HepG2 (cell line): ENCODE measurements around the gene LDB2. TPM values are rescaled to one million over a fixed set of nuclear protein-coding genes. Genes with fewer than 3 reads are reported as not detected.

Experiments
- ATAC-seq: fragments of 200-7000 bp; cut with Tn5 transposase; 3 replicates; pipeline ENCODE4 v1.9.1; 2020; ENCODE audit warnings: mild to moderate bottlenecking, moderate library complexity
- BruUV-seq: library from RNA; stranded (reverse); fragments of 400-500 nt; replicated peaks from 2 replicates; lab custom pipeline; 2021; lab: Mats Ljungman, UMichigan
- CTCF ChIA-PET: fragments of 300-600 bp; formaldehyde crosslinking; extraction: SDS; loops from one replicate; lab custom pipeline; 2021; ENCODE audit warnings: low total read pairs, inconsistent platforms, low intra/inter-chr PET ratio; lab: Yijun Ruan, JAX
- POLR2A ChIA-PET: fragments of 350-600 bp; sonication (Branson Sonifier 250); formaldehyde crosslinking; loops from one replicate; lab custom pipeline; 2020; ENCODE audit warnings: antibody characterized with exemption, inconsistent platforms; lab: Yijun Ruan, JAX
- DNase-seq: peaks from one replicate; pipeline ENCODE4 v3.0.0-alpha.2; 2015; ENCODE audit warnings: low spot score
- FAIRE-seq: peaks from 3 replicates; lab custom pipeline; 2011; peaks lifted over from hg19 to GRCh38; lab: Jason Lieb, UNC
- H2AFZ ChIP-seq: one replicate; pipeline ENCODE4 v1.6.1; 2011; ENCODE audit warnings: low read length, inconsistent platforms
- H3K27ac ChIP-seq: fragments of 300-600 bp; 3 replicates; pipeline ENCODE4 v1.8.0; 2011; ENCODE audit warnings: mixed run types, mild to moderate bottlenecking, mixed read lengths, low read length, inconsistent platforms; ENCODE audit not compliant: insufficient read depth; ENCODE audit errors: extremely low read length
- H3K27me3 ChIP-seq, 2 experiments: fragments of 200-600 bp in 1 of 2; 2 replicates in 1 of 2; 3 replicates in 1 of 2; pipeline versions ENCODE4 v1.6.0 to v1.8.0; 2011; ENCODE audit warnings: low read length in 2 of 2, mild to moderate bottlenecking in 2 of 2, moderate library complexity in 2 of 2, inconsistent platforms in 1 of 2; ENCODE audit not compliant: insufficient read depth in 2 of 2, control insufficient read depth in 1 of 2
- H3K36me3 ChIP-seq, 2 experiments: fragments of 200-600 bp in 1 of 2; replicated peaks in 1 of 2; 2 replicates in 1 of 2; 3 replicates in 1 of 2; pipeline versions ENCODE4 v1.5.1 to v1.8.0; 2011; ENCODE audit warnings: low read length in 2 of 2, inconsistent platforms in 1 of 2; ENCODE audit not compliant: insufficient read depth in 2 of 2, control insufficient read depth in 1 of 2
- H3K4me1 ChIP-seq: 2 replicates; pipeline ENCODE4 v1.5.1; 2012; ENCODE audit warnings: low read length, inconsistent platforms; ENCODE audit not compliant: insufficient read depth
- H3K4me2 ChIP-seq: 2 replicates; pipeline ENCODE4 v1.6.0; 2011; ENCODE audit warnings: low read depth, low read length, inconsistent platforms
- H3K4me3 ChIP-seq, 3 experiments: fragments of 200-600 bp in 1 of 3; sonication (generic), shearing (Covaris generic) in 1 of 3; replicated peaks in 1 of 3; 2 replicates each; pipeline ENCODE4 v1.5.1; 2011 to 2016; ENCODE audit warnings: low read length in 3 of 3, inconsistent platforms in 2 of 3, low read depth in 2 of 3, mild to moderate bottlenecking in 2 of 3, control low read depth in 1 of 3, mixed read lengths in 1 of 3; ENCODE audit not compliant: insufficient read depth in 1 of 3
- H3K79me2 ChIP-seq: one replicate; pipeline ENCODE4 v1.6.1; 2011; ENCODE audit warnings: low read length, inconsistent platforms; ENCODE audit not compliant: insufficient read depth
- H3K9ac ChIP-seq: 2 replicates; pipeline ENCODE4 v1.6.0; 2011; ENCODE audit warnings: mild to moderate bottlenecking, low read depth, low read length, inconsistent platforms; ENCODE audit not compliant: insufficient read depth
- H3K9me3 ChIP-seq: 2 replicates; pipeline ENCODE4 v1.5.1; 2012; ENCODE audit warnings: mild to moderate bottlenecking, low read length
- H4K20me1 ChIP-seq: 2 replicates; pipeline ENCODE4 v1.6.0; 2011; ENCODE audit warnings: inconsistent platforms, mild to moderate bottlenecking, low read length, moderate library complexity; ENCODE audit not compliant: insufficient read depth
- DPF2 ChIP-seq: sonication (generic); formaldehyde crosslinking; IDR thresholded peaks from 2 replicates; pipeline ENCODE4 v1.4.0; 2020; ENCODE audit warnings: mild to moderate bottlenecking, low read depth, missing genetic modification reagents, borderline replicate concordance
- ELF4 ChIP-seq: sonication (generic); formaldehyde crosslinking; IDR thresholded peaks from 2 replicates; pipeline ENCODE4 v1.5.0; 2020; ENCODE audit warnings: missing genetic modification reagents, mild to moderate bottlenecking, moderate library complexity, borderline replicate concordance
- JDP2 ChIP-seq: sonication (generic); formaldehyde crosslinking; IDR thresholded peaks from 2 replicates; pipeline ENCODE4 v1.8.1; 2022; ENCODE audit warnings: missing genetic modification reagents, borderline replicate concordance
- MBD4 ChIP-seq: IDR thresholded peaks from 2 replicates; pipeline ENCODE4 v1.6.1; 2012; ENCODE audit warnings: low read length, inconsistent platforms, borderline replicate concordance
- NR2F1 ChIP-seq, 2 experiments: fragments of 450-650 bp in 1 of 2; formaldehyde crosslinking in 1 of 2; IDR thresholded peaks; 2 replicates each; pipeline versions ENCODE4 v1.5.0 to v1.6.1; 2016 to 2020; ENCODE audit warnings: mild to moderate bottlenecking in 1 of 2, missing compliant biosample characterization in 1 of 2, missing genetic modification reagents in 1 of 2, moderate library complexity in 1 of 2
- ZNF296 ChIP-seq: sonication (generic); formaldehyde crosslinking; conservative IDR thresholded peaks from 2 replicates; pipeline ENCODE4 v1.5.0; 2020; ENCODE audit warnings: mild to moderate bottlenecking, missing genetic modification reagents
- ZNF331 ChIP-seq: sonication (generic); formaldehyde crosslinking; IDR thresholded peaks from 2 replicates; pipeline ENCODE4 v1.4.0; 2020; ENCODE audit warnings: missing genetic modification reagents
- ZNF33A ChIP-seq: sonication (generic); formaldehyde crosslinking; IDR thresholded peaks from 2 replicates; pipeline ENCODE4 v1.5.1; 2020; ENCODE audit warnings: missing genetic modification reagents, mild to moderate bottlenecking, moderate library complexity, borderline replicate concordance
- ZNF550 ChIP-seq: sonication (generic); formaldehyde crosslinking; IDR thresholded peaks from 2 replicates; pipeline ENCODE4 v1.4.0; 2020; ENCODE audit warnings: mild to moderate bottlenecking, missing genetic modification reagents, borderline replicate concordance
- ZSCAN30 ChIP-seq: sonication (generic); formaldehyde crosslinking; IDR thresholded peaks from 2 replicates; pipeline ENCODE4 v1.5.0; 2020; ENCODE audit warnings: mild to moderate bottlenecking, missing genetic modification reagents
- ZXDC ChIP-seq: sonication (generic); formaldehyde crosslinking; IDR thresholded peaks from 2 replicates; pipeline ENCODE4 v1.5.0; 2020; ENCODE audit warnings: mild to moderate bottlenecking, missing genetic modification reagents
- WGBS: methylation state at CpG from one replicate; pipeline ENCODE4 v1.1.6; 2017; ENCODE audit warnings: low lambda C conversion rate; 5-methylcytosine and 5-hydroxymethylcytosine counted together
- in situ Hi-C: cut with HindIII; loops from 2 replicates; pipeline ENCODE4 v1.10.0; 2017; ENCODE audit warnings: low pct_unique_long_range_greater_than_20kb; ENCODE audit not compliant: extremely low pct_ligation_motif_present
- intact Hi-C: fragments of 100-400 bp; cut with micrococcal nuclease; formaldehyde crosslinking; loops from one replicate; pipeline ENCODE4 v1.10.0; 2022; ENCODE audit not compliant: unreplicated experiment
- polyA plus RNA-seq, 8 experiments: library from polyadenylated mRNA; depleted of rRNA in 3 of 8; stranded (reverse) in 7 of 8; unstranded in 1 of 8; fragments of >200 nt; fragmentation: Illumina TruSeq in 4 of 8; extraction: Trizol in 4 of 8; gene quantifications; 2 replicates each; pipeline versions ENCODE4 v1.2.1 to v1.2.3, GENCODE V29; 2011 to 2016; ENCODE audit warnings: low read depth in 4 of 8, missing spikeins in 1 of 8, mixed read lengths in 1 of 8; ENCODE audit not compliant: insufficient read depth in 1 of 8
- total RNA-seq, 5 experiments: library from RNA; depleted of rRNA; stranded (reverse); fragments of >200 nt; fragmentation: Illumina TruSeq; extraction: Trizol; gene quantifications; 2 replicates each; pipeline ENCODE4 v1.2.3, GENCODE V29; 2016; ENCODE audit warnings: low read depth in 1 of 5

The LDB2 gene
- total and polyA plus RNA-seq, 2 of the 13 experiments (the other 11 are each of a cell fraction or from before 2014, with no cell fraction given): not detected

DNA sequence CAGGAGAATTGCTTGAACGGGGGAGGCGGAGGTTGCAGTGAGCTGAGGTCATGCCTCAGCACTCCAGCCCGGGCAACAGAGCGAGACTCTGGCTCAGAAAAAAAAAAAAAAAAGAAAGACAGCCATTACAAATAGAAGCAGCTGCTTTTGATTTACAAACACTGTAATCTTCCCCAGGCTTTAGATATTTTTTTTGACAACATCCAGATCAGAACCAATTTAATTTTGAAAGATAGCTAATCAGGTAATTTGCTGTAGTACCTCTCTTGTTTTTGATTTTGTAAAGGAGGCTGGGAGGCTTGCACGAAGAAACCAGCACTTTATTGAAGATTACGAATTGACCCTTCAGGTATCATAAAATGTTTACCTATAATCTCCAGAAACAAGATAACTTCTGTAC is 107.0 kb downstream of the LDB2 start:
- FAIRE-seq (no peak), DNase-seq (no peak), ATAC-seq (no peak)
- H3K27ac ChIP-seq: no peak overlapping the region
- 18% methylated on average over 6 of the region's 6 CpGs for WGBS
- H3K4me2 ChIP-seq: no peak overlapping the region
- TF ChIP-seq MBD4 (no peak), ZNF33A (CRISPR knock-in tag) (no peak), NR2F1 (CRISPR knock-in tag; IDR thresholded peaks at IDR 0.05) (no peak), ZNF550 (no peak), DPF2 (CRISPR knock-in tag) (no peak), ZNF331 (CRISPR knock-in tag) (no peak), ZSCAN30 (CRISPR knock-in tag) (no peak), ELF4 (no peak), ZXDC (CRISPR knock-in tag) (no peak), ZNF296 (no peak), JDP2 (CRISPR knock-in tag) (no peak)
- CTCF ChIA-PET: no interaction called here
- H3K27me3 ChIP-seq: 0 out of 5 replicates have a peak, but pooled peaks cover 0 to under 1% of the 10 kb centered on the region in 2 experiments
- BruUV-seq: no TSS peak
- no peaks in the 10 kb centered on the region for H3K9me3 ChIP-seq
- no peaks in the 10 kb centered on the region; the same call in 1 of the 2 replicates for H3K4me1 ChIP-seq
- H3K36me3 ChIP-seq: no peaks in the 10 kb centered on the region
- H3K79me2 ChIP-seq: no peaks in the 10 kb centered on the region
- no peak overlapping the region for H2AFZ ChIP-seq
- in situ Hi-C loops: loop anchor here (10.0 kb wide), 1 partner anchor 123 kb away; no protein-coding TSS in a partner anchor
- H4K20me1 ChIP-seq: no peaks in the 10 kb centered on the region
- no peak overlapping the region for H3K4me3 ChIP-seq
- no peak overlapping the region for H3K9ac ChIP-seq
- POLR2A ChIA-PET: no interaction called here
- intact Hi-C loops: no loop called here
